Measurements from ENCODE around the gene IL20. TPM values are rescaled to one million over a fixed set of nuclear protein-coding genes. Genes with fewer than 3 reads are reported as not detected.

IL20 gene
- total RNA-seq, 1 experiment from 2014 or later, result not detected

DNA sequence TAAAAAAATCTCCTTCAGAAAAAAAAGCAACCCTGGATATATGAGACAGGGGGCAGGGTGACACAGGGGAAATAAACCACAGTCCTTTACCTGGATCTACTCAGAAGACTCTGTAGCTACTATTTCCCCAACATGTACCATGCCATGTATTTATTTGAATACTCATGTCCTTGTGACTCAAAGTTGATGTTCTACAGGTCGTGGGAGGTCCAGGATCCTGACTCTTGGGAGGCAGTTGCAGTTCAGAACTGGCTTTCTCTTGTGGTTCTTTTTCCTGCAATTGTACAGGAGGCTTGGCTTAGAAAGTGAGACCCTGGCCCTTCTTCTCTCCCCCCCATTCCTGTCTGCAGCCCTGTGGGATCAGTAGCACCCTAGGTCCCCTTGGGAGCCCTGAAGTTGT lies 26.0 kb downstream of the IL20 start:
- Histone ChIP-seq H3K9me3 (no peaks in the 10 kb centered on the region), H3K36me3 (ENCODE audit: control insufficient read depth, insufficient read depth, low read length) (no peaks in the 10 kb centered on the region), H3K4me3 (ENCODE audit: low read depth, low read length) (no peak overlapping the region), H3K27me3 (replicated peaks; ENCODE audit: control insufficient read depth, insufficient read depth, low read length) (no peaks in the 10 kb centered on the region), H3K4me1 (no peaks in the 10 kb centered on the region)
- no TSS peak for BruUV-seq (replicated peaks)
- Mint-ChIP-seq H3K4me1 (ENCODE audit: low read depth, unreplicated experiment) (peaks cover 7% of the 10 kb centered on the region), H3K27me3 (ENCODE audit: insufficient read depth, unreplicated experiment) (peaks cover 8% of the 10 kb centered on the region), H3K27ac (ENCODE audit: unreplicated experiment) (no peak overlapping the region), H3K4me3 (ENCODE audit: unreplicated experiment) (no peak overlapping the region), H3K36me3 (ENCODE audit: insufficient read depth, unreplicated experiment) (no peaks in the 10 kb centered on the region), H3K9me3 (ENCODE audit: unreplicated experiment) (no peaks in the 10 kb centered on the region)
- TF ChIP-seq, protein P1, sequence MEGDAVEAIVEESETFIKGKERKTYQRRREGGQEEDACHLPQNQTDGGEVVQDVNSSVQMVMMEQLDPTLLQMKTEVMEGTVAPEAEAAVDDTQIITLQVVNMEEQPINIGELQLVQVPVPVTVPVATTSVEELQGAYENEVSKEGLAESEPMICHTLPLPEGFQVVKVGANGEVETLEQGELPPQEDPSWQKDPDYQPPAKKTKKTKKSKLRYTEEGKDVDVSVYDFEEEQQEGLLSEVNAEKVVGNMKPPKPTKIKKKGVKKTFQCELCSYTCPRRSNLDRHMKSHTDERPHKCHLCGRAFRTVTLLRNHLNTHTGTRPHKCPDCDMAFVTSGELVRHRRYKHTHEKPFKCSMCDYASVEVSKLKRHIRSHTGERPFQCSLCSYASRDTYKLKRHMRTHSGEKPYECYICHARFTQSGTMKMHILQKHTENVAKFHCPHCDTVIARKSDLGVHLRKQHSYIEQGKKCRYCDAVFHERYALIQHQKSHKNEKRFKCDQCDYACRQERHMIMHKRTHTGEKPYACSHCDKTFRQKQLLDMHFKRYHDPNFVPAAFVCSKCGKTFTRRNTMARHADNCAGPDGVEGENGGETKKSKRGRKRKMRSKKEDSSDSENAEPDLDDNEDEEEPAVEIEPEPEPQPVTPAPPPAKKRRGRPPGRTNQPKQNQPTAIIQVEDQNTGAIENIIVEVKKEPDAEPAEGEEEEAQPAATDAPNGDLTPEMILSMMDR (IDR thresholded peaks at IDR 0.05; ENCODE audit: insufficient read depth in 1 of 2, low read depth in 1 of 2, low read length in 1 of 2, severe bottlenecking in 1 of 2, unreplicated experiment in 1 of 2), result no peak
- ChIA-PET CTCF (interaction anchor here (1.3 kb wide), 1 partner anchor 21 kb away, joined by 3 read pairs; no protein-coding TSS in a partner anchor), POLR2A (no interaction called here)
- intact Hi-C loops (cut with micrococcal nuclease; ENCODE audit: unreplicated experiment), result no loop called here
- DNase-seq, result no peak

DNA sequence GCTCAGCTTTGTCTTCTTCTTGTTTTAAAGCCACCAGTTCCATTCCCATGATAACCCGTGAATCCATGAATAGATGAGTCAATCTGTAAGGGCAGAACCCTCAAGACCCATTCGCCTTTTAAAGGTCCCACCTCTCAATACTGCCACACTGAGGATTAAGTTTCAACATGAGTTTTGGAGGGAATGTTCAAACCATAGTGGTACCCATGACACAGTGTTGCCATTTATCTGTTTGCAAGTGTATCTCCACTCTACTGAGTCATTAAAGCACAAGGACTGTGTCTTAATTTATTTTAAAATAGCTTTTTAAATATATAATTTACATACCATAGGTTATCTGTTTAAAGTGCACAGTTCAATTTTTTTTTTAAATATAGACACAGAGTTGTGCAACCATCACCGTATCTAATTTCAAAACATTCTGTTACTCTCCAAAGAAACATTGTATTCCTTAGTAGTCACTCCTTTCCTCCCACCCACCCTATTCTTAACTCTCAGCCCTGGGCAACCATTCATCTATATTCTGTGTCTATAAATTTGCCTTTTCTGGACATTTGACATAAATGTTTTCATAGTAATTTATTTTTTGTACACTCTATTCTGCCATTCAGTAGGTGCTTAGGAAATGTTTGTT lies 27.0 kb downstream of the IL20 start:
- H3K4me1 Mint-ChIP-seq (ENCODE audit: low read depth, unreplicated experiment), result peaks cover 7% of the 10 kb centered on the region
- peaks cover 8% of the 10 kb centered on the region for H3K27me3 Mint-ChIP-seq (ENCODE audit: insufficient read depth, unreplicated experiment)
- H3K4me3 Mint-ChIP-seq (ENCODE audit: unreplicated experiment), result no peak overlapping the region
- intact Hi-C loops (cut with micrococcal nuclease; ENCODE audit: unreplicated experiment), result no loop called here
- H3K36me3 Mint-ChIP-seq (ENCODE audit: insufficient read depth, unreplicated experiment), result no peaks in the 10 kb centered on the region
- H3K4me1 ChIP-seq, result no peaks in the 10 kb centered on the region
- H3K36me3 ChIP-seq (ENCODE audit: control insufficient read depth, insufficient read depth, low read length), result no peaks in the 10 kb centered on the region
- TF ChIP-seq, protein P1 (IDR thresholded peaks at IDR 0.05; ENCODE audit: insufficient read depth in 1 of 2, low read depth in 1 of 2, low read length in 1 of 2, severe bottlenecking in 1 of 2, unreplicated experiment in 1 of 2), result no peak
- H3K9me3 ChIP-seq, result no peaks in the 10 kb centered on the region
- no peak overlapping the region for H3K4me3 ChIP-seq (ENCODE audit: low read depth, low read length)
- no peak for DNase-seq
- H3K27me3 ChIP-seq (replicated peaks; ENCODE audit: control insufficient read depth, insufficient read depth, low read length), result no peaks in the 10 kb centered on the region
- POLR2A ChIA-PET, result no interaction called here
- no peak overlapping the region for H3K27ac Mint-ChIP-seq (ENCODE audit: unreplicated experiment)
- no peaks in the 10 kb centered on the region for H3K9me3 Mint-ChIP-seq (ENCODE audit: unreplicated experiment)
- BruUV-seq (replicated peaks), result no TSS peak
- CTCF ChIA-PET, result no interaction called here

DNA sequence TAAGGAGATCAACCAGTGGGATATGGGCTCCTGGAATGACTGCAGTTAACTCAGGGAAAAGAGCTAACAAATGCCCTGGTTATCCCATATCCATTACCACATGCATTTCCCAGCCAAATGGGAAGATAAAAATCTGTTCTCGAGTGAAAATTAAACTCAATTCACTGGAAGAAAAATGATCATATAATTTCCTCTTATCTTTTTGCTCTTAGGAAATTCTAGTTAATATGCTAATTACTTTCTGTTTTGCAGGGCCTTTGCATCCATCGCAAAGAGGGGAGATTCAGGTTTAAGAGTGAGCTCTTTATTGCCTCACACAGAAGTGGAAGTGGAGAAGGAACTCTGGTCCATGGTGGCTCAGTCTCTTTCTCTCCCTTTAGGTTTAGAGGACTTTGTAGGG lies 28.0 kb downstream of the IL20 start:
- Mint-ChIP-seq H3K4me3 (ENCODE audit: unreplicated experiment) (no peak overlapping the region), H3K36me3 (ENCODE audit: insufficient read depth, unreplicated experiment) (no peaks in the 10 kb centered on the region), H3K27me3 (ENCODE audit: insufficient read depth, unreplicated experiment) (peaks cover 5% of the 10 kb centered on the region), H3K27ac (ENCODE audit: unreplicated experiment) (no peak overlapping the region), H3K4me1 (ENCODE audit: low read depth, unreplicated experiment) (peaks cover 7% of the 10 kb centered on the region), H3K9me3 (ENCODE audit: unreplicated experiment) (no peaks in the 10 kb centered on the region)
- H3K4me3 ChIP-seq (ENCODE audit: low read depth, low read length), result no peak overlapping the region
- DNase-seq, result no peak
- CTCF ChIA-PET, result no interaction called here
- H3K27me3 ChIP-seq (replicated peaks; ENCODE audit: control insufficient read depth, insufficient read depth, low read length), result no peaks in the 10 kb centered on the region
- no peaks in the 10 kb centered on the region for H3K36me3 ChIP-seq (ENCODE audit: control insufficient read depth, insufficient read depth, low read length)
- TF ChIP-seq, protein P1 (IDR thresholded peaks at IDR 0.05; ENCODE audit: insufficient read depth in 1 of 2, low read depth in 1 of 2, low read length in 1 of 2, severe bottlenecking in 1 of 2, unreplicated experiment in 1 of 2), result no peak
- H3K9me3 ChIP-seq, result no peaks in the 10 kb centered on the region
- POLR2A ChIA-PET, result interaction anchor here (0.5 kb wide), 1 partner anchor 15 kb away, joined by 3 read pairs; no protein-coding TSS in a partner anchor
- no TSS peak for BruUV-seq (replicated peaks)
- intact Hi-C loops (cut with micrococcal nuclease; ENCODE audit: unreplicated experiment), result no loop called here
- H3K4me1 ChIP-seq, result no peaks in the 10 kb centered on the region

All from Caco-2 (cell line).